ENCODE measurements around the gene EIF5A. TPM values are rescaled to one million over a fixed set of nuclear protein-coding genes. Genes with fewer than 3 reads are reported as not detected.

Gene EIF5A
- total and polyA plus RNA-seq, 2 experiments from 2014 or later = 267 to 693 TPM

DNA sequence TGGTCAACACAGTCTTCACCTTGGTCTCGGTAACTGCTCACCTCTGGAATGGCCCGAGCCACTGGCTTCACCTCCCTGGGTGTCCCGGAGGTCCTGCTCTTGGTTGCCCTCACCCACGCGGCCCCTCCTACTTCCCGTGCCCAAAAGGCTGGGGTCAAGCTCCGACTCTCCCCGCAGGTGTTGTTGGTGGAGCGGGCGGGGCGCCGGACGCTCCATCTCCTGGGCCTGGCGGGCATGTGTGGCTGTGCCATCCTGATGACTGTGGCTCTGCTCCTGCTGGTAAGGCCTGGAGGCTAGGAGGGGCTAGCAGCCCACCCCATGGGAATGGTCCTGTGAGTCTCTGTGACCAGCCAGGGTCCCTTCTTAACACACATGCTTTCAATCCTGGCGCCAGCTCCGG is 22.5 kb upstream of the EIF5A start:
- H3K27me3 ChIP-seq = peaks cover 4% of the 10 kb centered on the region

DNA sequence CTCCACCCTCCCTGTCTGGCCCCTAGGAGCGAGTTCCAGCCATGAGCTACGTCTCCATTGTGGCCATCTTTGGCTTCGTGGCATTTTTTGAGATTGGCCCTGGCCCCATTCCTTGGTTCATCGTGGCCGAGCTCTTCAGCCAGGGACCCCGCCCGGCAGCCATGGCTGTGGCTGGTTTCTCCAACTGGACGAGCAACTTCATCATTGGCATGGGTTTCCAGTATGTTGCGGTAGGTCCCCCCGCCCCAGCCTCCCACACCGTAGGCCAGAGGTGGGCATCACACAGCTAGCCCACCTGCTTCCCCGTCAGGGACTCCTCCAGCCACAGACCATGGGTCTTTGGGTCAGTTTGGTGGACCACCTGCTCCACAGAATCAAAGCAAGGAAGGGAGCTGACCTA is 21.7 kb upstream of the EIF5A start:
- Histone ChIP-seq H4K20me1 (ENCODE audit: insufficient read depth, poor library complexity, severe bottlenecking) (no peaks in the 10 kb centered on the region), H3K27me3 (peaks cover 4% of the 10 kb centered on the region), H3K27ac (no peak overlapping the region), H3K4me1 (ENCODE audit: insufficient read depth) (peaks cover 13% of the 10 kb centered on the region), H3K36me3 (replicated peaks; ENCODE audit: insufficient read depth, low read depth) (no peaks in the 10 kb centered on the region), H3K4me2 (no peak overlapping the region), H3K79me2 (no peaks in the 10 kb centered on the region), H3K4me3 (no peak overlapping the region), H3K9me2 (replicated peaks; ENCODE audit: insufficient read depth) (no peaks in the 10 kb centered on the region), H3K9me3 (ENCODE audit: low read depth) (no peaks in the 10 kb centered on the region), H2AFZ (no peak overlapping the region)
- DNase-seq (ENCODE audit: low spot score) = no peak
- 98% methylated on average over 11 of the region's 12 CpGs for WGBS (ENCODE audit: low lambda C conversion rate, missing lambda C conversion rate)
- TF ChIP-seq, protein P1, sequence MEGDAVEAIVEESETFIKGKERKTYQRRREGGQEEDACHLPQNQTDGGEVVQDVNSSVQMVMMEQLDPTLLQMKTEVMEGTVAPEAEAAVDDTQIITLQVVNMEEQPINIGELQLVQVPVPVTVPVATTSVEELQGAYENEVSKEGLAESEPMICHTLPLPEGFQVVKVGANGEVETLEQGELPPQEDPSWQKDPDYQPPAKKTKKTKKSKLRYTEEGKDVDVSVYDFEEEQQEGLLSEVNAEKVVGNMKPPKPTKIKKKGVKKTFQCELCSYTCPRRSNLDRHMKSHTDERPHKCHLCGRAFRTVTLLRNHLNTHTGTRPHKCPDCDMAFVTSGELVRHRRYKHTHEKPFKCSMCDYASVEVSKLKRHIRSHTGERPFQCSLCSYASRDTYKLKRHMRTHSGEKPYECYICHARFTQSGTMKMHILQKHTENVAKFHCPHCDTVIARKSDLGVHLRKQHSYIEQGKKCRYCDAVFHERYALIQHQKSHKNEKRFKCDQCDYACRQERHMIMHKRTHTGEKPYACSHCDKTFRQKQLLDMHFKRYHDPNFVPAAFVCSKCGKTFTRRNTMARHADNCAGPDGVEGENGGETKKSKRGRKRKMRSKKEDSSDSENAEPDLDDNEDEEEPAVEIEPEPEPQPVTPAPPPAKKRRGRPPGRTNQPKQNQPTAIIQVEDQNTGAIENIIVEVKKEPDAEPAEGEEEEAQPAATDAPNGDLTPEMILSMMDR (IDR thresholded peaks at IDR 0.05; ENCODE audit: poor library complexity) = no peak
- TF ChIP-seq EZH2phosphoT487 (IDR thresholded peaks at IDR 0.05; ENCODE audit: low read depth, severe bottlenecking, unreplicated experiment) = no peak
- TF ChIP-seq EZH2 (IDR thresholded peaks at IDR 0.05; ENCODE audit: borderline replicate concordance) = no peak

More for the DNA sequence above, 22.5 kb upstream of the EIF5A start:
- H3K4me3 ChIP-seq = no peak overlapping the region
- no peak overlapping the region for H3K4me2 ChIP-seq
- TF ChIP-seq EZH2 (IDR thresholded peaks at IDR 0.05; ENCODE audit: borderline replicate concordance) = no peak
- no peak for TF ChIP-seq EZH2phosphoT487 (IDR thresholded peaks at IDR 0.05; ENCODE audit: low read depth, severe bottlenecking, unreplicated experiment)
- TF ChIP-seq, protein P1 (IDR thresholded peaks at IDR 0.05; ENCODE audit: poor library complexity) = no peak
- peaks cover 13% of the 10 kb centered on the region for H3K4me1 ChIP-seq (ENCODE audit: insufficient read depth)
- WGBS (ENCODE audit: low lambda C conversion rate, missing lambda C conversion rate) = 96% methylated on average over 16 of the region's 16 CpGs
- no peaks in the 10 kb centered on the region for H3K9me3 ChIP-seq (ENCODE audit: low read depth)
- no peaks in the 10 kb centered on the region for H3K79me2 ChIP-seq
- H3K9me2 ChIP-seq (replicated peaks; ENCODE audit: insufficient read depth) = no peaks in the 10 kb centered on the region
- H3K27ac ChIP-seq = no peak overlapping the region
- no peak for DNase-seq (ENCODE audit: low spot score)
- H2AFZ ChIP-seq = no peak overlapping the region
- no peaks in the 10 kb centered on the region for H3K36me3 ChIP-seq (replicated peaks; ENCODE audit: insufficient read depth, low read depth)
- H4K20me1 ChIP-seq (ENCODE audit: insufficient read depth, poor library complexity, severe bottlenecking) = no peaks in the 10 kb centered on the region

DNA sequence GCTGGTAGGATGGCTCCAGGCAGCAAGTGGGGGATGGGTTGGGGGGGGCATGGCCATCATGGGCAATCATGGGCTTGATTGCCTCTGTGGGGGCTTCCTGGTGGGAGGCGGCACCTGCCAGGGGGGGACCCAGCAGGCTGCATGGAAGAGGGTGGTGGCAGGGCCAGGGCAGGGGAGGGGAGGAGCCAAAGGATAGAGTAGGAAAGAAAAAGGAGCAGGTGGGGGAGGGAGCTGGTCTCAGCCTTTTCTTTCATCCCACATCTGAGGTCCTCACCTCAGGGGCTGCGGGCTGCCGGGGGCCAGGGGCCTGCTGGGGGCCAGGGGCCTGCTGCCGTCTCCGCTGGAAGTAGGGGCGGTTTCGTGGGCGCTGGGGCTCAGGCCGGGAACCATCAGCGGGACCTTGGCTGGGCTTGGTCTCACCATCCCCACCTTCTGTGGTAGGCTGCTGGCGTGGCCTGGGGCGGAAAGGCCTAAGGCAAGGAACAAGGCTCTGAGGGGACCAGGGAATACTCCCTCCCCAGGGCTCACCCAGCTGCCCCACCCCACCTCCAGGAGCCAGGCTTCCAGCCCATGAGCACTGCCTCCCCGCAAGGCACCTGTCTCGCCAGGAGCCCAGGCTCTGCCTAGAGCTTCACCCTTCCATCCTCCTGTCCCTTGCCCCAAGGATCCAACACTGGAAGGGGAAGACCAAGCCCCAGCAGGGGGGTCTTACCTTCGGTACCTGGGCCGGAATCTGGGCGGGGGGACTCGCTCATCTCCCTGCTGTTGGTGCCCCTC is 18.0 kb upstream of the EIF5A start:
- Histone ChIP-seq H3K9me3 (ENCODE audit: low read depth) (no peaks in the 10 kb centered on the region), H3K4me1 (ENCODE audit: insufficient read depth) (peaks cover 19% of the 10 kb centered on the region), H3K79me2 (no peaks in the 10 kb centered on the region), H3K27me3 (no peaks in the 10 kb centered on the region), H4K20me1 (ENCODE audit: insufficient read depth, poor library complexity, severe bottlenecking) (no peaks in the 10 kb centered on the region), H3K36me3 (replicated peaks; ENCODE audit: insufficient read depth, low read depth) (no peaks in the 10 kb centered on the region), H3K4me2 (no peak overlapping the region), H3K27ac (no peak overlapping the region), H2AFZ (no peak overlapping the region), H3K9me2 (replicated peaks; ENCODE audit: insufficient read depth) (no peaks in the 10 kb centered on the region), H3K4me3 (no peak overlapping the region)
- 97% methylated on average over 7 of the region's 18 CpGs for WGBS (ENCODE audit: low lambda C conversion rate, missing lambda C conversion rate)
- no peak for TF ChIP-seq EZH2phosphoT487 (IDR thresholded peaks at IDR 0.05; ENCODE audit: low read depth, severe bottlenecking, unreplicated experiment)
- TF ChIP-seq, protein P1 (IDR thresholded peaks at IDR 0.05; ENCODE audit: poor library complexity) = no peak
- TF ChIP-seq EZH2 (IDR thresholded peaks at IDR 0.05; ENCODE audit: borderline replicate concordance) = no peak
- DNase-seq (ENCODE audit: low spot score) = no peak

Data from hepatocyte (in vitro differentiated cells).